Nucleus accumbens (tissue), 56 donors: ENCODE results near the gene DKK2.

Experiments
- DNase-seq, 56 donors: peaks; one replicate each; lab custom pipeline; 2025; lab: John Stamatoyannopoulos, UW

The DKK2 gene

GRCh38 chr4:107017443-107018343, 18.4 kb downstream of the DKK2 start:
- no peak for DNase-seq

- DNase-seq: no peak
Measured at GRCh38 chr4:107011312-107011711, 24.8 kb downstream of the DKK2 start.

GRCh38 chr4:107009196-107009968, 26.7 kb downstream of the DKK2 start:
- no peak for DNase-seq

- no peak for DNase-seq
Measured at GRCh38 chr4:107008115-107008514, 28.0 kb downstream of the DKK2 start.

- no peak for DNase-seq
Measured at GRCh38 chr4:107006218-107006617, 29.9 kb downstream of the DKK2 start.

DNA sequence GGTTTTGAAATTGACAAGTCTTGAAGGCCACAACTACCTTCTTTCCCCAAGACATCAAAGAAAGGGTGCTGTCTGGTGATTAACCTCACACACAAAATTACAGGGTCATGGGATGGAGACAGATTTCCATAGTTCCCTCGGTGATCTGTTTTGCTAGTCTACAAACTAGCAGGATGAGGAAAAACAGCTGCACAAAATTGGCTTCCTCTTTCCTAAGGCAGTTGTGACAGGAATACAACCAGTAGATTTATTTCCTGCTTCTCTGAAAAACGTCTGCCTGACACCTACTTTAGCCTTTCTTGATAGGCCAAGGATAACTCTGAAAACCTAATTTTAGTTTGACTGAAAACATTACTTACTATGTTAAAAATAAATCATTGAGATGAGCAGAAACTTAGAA, 39.6 kb downstream of the DKK2 start:
- no peak for DNase-seq

- DNase-seq: no peak
Measured at GRCh38 chr4:106993827-106994226, 42.3 kb downstream of the DKK2 start.

- DNase-seq: no peak
Measured at GRCh38 chr4:106987311-106987710, 48.8 kb downstream of the DKK2 start.

DNA sequence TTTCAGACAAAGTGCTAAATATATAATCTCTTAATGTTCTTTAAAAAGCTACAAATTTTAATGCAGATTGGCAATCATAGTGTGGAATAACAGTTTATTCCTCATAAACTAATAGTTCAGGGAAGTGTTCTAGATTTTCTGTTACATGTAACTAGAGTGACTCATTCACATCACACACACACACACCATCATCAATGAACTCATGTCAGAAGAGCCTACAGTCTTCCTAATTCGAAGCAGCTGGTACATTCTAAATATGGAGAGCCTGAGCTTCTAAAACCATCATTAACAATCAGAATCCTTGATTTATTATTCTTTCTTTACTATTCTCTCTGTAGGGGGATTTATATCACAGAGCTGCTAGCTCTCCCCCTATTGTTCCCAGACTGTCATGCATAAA, 49.6 kb downstream of the DKK2 start:
- no peak for DNase-seq

GRCh38 chr4:106985830-106986229, 50.3 kb downstream of the DKK2 start:
- no peak for DNase-seq

DNA sequence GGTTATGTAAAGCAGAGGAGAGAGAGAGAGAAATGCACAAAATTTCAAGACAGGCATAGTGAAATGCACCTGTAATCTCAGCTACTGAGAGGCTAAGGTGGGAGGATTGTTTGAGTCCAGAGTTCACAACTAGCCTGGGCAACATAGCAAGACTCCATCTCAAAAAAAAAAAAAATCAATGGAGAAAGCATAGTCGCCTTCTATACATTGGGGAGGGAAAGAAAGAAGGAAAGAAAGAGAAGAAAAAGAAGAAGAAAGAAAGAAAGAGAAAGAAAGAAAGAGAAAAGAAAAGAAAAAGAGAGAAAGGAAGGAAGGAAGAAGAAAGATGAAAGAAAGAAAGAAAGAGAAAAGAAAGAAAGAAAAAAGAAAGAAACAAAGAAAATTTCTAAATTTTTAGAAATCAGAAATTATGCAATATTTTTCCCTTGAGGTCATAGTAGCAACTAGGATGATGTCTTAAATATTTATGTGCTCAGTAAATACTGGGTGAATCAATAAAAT, 53.4 kb downstream of the DKK2 start:
- no peak for DNase-seq

DNA sequence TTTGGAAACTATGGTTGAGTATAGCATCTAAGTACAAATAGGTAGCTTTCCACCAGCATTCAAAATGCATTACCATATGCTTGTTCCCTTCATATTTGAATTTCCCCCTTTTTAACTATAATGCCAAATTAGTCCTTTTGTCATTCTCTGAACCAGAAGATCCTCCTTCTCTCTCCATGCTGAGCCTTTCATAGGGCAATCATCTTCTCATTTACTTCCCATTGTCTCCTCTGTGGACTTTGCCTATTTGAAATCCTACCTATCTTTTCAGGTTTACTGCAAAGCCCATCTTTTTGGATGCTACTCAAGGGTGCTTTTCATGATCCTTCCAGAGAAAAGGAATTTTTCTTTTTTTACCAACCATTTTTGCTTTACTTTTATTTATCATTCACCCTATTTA, 54.7 kb downstream of the DKK2 start:
- no peak for DNase-seq

- DNase-seq: no peak
Measured at GRCh38 chr4:106979476-106979875, 56.6 kb downstream of the DKK2 start.

- no peak for DNase-seq
Measured at GRCh38 chr4:106978046-106978774, 57.9 kb downstream of the DKK2 start.

DNA sequence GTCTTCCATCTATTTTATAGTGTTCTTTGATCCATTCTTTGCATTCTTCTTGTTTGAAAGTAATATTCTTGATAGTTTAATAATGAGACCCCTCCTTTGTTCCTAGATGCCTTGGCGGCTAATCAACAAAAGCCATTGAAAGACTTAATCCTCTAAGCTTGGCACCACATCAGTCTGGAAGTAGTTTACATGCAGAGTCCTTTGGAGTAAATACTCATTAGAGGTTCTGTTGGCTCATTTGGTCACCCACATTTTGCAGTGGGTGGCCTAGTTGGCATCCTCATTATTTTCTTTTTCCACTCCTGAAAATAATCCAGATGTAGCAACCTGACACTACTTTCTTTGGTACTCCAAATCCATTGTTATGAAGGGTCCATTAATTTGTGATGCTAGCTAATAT, 64.5 kb downstream of the DKK2 start:
- peak in 1 of 56 donors; percentile 9 for DNase-seq

GRCh38 chr4:106967892-106968291, 68.2 kb downstream of the DKK2 start:
- no peak for DNase-seq

DNA sequence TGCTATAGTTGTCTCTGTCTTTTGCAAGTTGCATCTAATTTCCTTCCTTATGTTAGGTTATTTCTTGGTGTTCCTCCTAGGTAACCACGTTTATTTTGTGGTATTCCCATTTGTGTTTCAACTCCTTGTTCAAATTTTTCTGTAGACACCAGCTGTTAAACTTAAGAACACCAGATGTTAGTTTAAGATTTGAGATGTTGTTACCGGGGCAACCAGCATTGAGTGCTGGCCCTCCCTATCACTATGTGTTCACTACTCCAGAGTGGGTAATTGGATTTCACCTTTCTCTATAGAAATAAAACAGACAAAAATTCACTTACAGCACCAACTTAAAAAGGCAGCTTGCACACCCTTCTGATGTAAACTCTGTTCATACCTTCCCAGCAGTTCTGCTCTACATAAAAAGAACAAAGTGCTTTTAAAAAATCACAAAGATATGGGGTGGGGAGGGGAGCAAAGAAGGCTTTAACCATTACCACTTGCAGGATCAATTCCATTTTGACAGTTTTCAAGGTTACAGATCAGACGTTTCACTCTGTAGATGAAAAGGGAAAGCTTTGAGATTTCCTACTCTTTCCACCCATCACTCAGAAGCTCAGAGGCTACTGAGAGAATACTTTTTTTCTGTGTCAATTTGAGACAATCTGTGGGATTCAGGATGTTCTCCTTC, 82.9 kb downstream of the DKK2 start:
- DNase-seq: no peak

DNA sequence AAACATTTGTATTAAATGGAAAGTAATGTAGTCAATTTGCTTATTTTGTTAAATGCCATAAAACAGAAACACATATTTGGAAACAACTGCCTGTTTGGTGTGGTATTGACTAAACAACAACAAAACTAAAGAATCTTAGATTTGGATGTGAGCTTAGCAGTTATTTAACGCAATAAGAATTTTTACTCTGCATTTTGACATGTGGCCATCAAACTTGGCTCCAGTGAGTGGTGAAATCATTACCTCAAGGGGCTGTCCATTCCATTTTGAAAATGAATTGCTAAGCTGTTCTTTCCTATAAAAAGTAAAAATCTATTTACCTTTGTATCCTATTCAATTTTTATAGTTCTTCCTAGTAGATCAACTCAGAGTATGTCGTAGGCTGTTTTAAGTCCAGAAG, 84.2 kb downstream of the DKK2 start:
- no peak for DNase-seq

DNA sequence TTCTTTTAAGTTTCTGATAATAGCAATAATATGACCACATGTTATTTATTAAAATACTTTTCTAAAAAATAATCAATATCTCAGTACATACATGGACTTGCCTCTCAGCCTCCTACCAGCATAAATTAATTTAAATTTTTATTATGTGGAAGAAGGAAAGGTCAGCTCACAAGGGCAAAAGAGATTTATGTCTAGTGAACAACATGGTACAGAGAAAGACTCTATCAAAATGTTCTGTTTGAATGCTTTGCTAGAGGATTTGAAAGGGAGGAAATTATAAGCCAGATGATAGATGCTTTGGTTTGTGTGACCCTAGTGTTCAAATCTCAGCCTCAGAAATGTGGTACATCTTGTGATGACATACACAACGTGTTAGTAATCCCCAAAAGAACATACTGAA, 94.3 kb downstream of the DKK2 start:
- no peak for DNase-seq

GRCh38 chr4:106930522-106930921, 105.6 kb downstream of the DKK2 start:
- no peak for DNase-seq
